ENCODE data around the gene PLPPR5. TPM values are rescaled to one million over a fixed set of nuclear protein-coding genes. Genes with fewer than 3 reads are reported as not detected.

PLPPR5 gene
- total and polyA plus RNA-seq, 9 of the 15 experiments (the other 6 are each of a cell fraction or from before 2014, with no cell fraction given) = not detected

DNA sequence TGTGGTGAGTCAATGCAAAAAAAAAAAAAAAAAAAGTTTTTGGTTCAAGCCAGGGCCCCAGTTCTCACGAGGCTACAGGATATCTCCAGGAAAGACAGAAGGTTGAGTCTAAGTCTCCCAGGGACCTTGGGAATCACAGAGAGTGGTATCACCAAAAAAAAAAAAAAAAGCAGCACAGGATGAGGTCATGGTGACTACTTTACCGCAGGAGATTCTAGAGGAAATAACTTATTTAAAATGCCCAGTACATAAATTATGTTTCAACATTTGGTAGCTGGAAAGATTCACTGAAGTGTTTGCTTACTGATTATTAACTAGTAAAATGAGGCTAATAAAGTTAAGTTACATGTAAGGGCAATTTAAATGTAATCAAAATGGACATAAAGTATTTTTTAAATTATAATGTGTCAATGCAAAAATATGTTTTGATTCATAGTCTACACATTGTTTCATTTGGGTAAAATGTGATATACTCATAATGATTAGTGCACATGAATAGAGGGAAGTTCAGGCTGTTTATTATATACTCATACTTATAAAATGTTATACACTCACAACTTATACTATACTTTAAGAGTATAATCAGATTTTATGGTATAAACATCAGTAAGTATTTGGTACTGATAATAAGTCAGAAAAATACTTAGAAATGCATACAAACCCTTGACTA, 84.1 kb downstream of the PLPPR5 start (continued):
- TF ChIP-seq, protein P1, sequence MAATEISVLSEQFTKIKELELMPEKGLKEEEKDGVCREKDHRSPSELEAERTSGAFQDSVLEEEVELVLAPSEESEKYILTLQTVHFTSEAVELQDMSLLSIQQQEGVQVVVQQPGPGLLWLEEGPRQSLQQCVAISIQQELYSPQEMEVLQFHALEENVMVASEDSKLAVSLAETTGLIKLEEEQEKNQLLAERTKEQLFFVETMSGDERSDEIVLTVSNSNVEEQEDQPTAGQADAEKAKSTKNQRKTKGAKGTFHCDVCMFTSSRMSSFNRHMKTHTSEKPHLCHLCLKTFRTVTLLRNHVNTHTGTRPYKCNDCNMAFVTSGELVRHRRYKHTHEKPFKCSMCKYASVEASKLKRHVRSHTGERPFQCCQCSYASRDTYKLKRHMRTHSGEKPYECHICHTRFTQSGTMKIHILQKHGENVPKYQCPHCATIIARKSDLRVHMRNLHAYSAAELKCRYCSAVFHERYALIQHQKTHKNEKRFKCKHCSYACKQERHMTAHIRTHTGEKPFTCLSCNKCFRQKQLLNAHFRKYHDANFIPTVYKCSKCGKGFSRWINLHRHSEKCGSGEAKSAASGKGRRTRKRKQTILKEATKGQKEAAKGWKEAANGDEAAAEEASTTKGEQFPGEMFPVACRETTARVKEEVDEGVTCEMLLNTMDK (IDR thresholded peaks at IDR 0.05; ENCODE audit: borderline replicate concordance, insufficient read depth, low read depth, low read length, poor library complexity, severe bottlenecking) = no peak
- TF ChIP-seq CBFA2T3 (IDR thresholded peaks at IDR 0.05) = no peak
- TF ChIP-seq, protein P2, sequence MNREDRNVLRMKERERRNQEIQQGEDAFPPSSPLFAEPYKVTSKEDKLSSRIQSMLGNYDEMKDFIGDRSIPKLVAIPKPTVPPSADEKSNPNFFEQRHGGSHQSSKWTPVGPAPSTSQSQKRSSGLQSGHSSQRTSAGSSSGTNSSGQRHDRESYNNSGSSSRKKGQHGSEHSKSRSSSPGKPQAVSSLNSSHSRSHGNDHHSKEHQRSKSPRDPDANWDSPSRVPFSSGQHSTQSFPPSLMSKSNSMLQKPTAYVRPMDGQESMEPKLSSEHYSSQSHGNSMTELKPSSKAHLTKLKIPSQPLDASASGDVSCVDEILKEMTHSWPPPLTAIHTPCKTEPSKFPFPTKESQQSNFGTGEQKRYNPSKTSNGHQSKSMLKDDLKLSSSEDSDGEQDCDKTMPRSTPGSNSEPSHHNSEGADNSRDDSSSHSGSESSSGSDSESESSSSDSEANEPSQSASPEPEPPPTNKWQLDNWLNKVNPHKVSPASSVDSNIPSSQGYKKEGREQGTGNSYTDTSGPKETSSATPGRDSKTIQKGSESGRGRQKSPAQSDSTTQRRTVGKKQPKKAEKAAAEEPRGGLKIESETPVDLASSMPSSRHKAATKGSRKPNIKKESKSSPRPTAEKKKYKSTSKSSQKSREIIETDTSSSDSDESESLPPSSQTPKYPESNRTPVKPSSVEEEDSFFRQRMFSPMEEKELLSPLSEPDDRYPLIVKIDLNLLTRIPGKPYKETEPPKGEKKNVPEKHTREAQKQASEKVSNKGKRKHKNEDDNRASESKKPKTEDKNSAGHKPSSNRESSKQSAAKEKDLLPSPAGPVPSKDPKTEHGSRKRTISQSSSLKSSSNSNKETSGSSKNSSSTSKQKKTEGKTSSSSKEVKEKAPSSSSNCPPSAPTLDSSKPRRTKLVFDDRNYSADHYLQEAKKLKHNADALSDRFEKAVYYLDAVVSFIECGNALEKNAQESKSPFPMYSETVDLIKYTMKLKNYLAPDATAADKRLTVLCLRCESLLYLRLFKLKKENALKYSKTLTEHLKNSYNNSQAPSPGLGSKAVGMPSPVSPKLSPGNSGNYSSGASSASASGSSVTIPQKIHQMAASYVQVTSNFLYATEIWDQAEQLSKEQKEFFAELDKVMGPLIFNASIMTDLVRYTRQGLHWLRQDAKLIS (CRISPR knock-in tag; IDR thresholded peaks at IDR 0.05) = no peak
- TF ChIP-seq CAMTA2 (CRISPR knock-in tag; conservative IDR thresholded peaks at IDR 0.05) = no peak
- no peak for TF ChIP-seq BMI1 (IDR thresholded peaks at IDR 0.05; ENCODE audit: low read length)
- no peak for TF ChIP-seq PML (IDR thresholded peaks at IDR 0.05; ENCODE audit: low read length)
- no peak for TF ChIP-seq STAG1 (CRISPR knock-in tag; IDR thresholded peaks at IDR 0.05; ENCODE audit: borderline replicate concordance)
- TF ChIP-seq SRF (CRISPR knock-in tag; IDR thresholded peaks at IDR 0.05) = no peak
- TF ChIP-seq, protein P3, sequence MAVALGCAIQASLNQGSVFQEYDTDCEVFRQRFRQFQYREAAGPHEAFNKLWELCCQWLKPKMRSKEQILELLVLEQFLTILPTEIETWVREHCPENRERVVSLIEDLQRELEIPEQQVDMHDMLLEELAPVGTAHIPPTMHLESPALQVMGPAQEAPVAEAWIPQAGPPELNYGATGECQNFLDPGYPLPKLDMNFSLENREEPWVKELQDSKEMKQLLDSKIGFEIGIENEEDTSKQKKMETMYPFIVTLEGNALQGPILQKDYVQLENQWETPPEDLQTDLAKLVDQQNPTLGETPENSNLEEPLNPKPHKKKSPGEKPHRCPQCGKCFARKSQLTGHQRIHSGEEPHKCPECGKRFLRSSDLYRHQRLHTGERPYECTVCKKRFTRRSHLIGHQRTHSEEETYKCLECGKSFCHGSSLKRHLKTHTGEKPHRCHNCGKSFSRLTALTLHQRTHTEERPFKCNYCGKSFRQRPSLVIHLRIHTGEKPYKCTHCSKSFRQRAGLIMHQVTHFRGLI (CRISPR knock-in tag; IDR thresholded peaks at IDR 0.05) = no peak
